GM19468 (cell line): ENCODE data around the gene ZCCHC2.
A peak's percentile ranks its signal among the peaks of the same experiment; 100 is the strongest.

ENCODE experiments used
- ATAC-seq: cut with Tn5 transposase; IDR thresholded peaks from one replicate; pipeline ENCODE4 v1.9.1; 2021; ENCODE audit warnings: mild to moderate bottlenecking, moderate library complexity, moderate number of reproducible peaks; ENCODE audit not compliant: unreplicated experiment; ENCODE audit errors: extremely low read depth

The ZCCHC2 gene

DNA sequence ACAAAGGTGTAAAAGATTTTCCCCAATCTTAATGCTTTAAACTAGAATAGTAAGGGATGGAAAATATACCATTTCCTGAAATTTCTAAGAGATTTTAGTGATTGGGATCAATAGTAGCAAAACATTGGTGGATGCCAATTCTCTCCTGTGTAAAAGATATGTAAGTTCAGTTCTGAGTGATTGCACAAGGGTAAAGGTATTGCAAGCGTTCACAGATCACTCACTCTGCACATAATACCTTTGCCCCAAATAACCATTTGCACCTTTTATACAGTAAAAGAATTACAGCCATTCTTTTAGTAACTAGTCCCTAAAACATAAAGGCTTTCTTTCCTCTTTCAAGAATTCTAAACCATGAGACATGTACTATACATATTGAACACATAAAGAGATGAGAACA lies 13.0 kb upstream of the ZCCHC2 start:
- no peak for ATAC-seq

DNA sequence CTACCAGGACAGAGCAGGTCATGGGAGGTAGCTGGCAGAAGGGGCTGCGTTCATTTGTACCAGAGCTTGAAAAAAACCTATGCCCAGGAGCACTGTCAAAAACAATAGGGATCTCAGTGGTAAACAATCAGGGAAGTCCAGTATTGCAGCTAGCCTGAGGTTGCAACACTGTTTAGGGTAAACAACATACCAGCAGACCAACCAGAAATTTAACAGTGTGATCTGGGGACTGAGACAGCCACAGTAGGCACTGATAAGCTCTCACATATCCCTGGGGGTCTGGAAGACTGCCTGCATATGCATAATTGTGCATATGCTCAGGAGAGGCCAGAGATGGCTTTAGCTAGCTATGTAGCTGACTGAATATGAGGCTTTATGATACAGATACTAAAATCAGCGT lies 12.0 kb upstream of the ZCCHC2 start:
- ATAC-seq, result no peak

DNA sequence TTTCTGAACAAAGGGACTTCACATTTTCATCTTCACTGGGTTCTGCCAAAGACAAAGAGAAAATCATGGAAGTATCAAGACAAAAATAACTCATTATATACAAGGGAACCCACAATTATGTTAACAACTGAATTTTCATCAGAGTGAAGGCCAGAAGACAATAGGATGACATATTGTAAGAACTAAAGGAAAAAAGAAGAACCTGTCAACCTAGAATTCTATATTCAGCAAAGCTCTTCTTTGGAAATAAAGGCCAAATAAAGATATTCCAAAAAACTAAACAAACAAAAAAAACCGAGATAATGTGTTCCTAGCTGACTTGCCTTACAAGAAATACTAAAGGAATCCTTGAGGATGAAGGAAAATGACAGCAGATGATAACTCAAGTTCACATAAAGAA lies 10.3 kb upstream of the ZCCHC2 start:
- no peak for ATAC-seq

DNA sequence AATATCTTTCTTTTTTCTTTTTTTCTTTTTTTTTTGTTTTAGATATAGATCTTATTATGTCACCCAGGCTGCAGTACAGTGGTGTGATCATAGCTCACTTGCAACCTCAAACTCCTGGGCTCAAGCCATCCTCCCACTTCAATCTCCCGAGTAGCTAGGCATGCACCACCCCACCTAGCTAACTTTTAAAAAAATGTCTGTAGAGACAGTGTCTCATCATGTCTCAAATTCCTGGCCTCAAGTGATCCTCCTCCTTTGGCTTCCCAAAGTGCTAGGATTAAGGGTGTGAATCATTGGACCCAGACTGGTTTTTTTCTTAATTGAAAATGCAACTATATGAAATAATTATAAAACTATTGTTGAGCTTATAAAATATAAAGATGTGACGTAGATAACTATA lies 9.8 kb upstream of the ZCCHC2 start:
- no peak for ATAC-seq

DNA sequence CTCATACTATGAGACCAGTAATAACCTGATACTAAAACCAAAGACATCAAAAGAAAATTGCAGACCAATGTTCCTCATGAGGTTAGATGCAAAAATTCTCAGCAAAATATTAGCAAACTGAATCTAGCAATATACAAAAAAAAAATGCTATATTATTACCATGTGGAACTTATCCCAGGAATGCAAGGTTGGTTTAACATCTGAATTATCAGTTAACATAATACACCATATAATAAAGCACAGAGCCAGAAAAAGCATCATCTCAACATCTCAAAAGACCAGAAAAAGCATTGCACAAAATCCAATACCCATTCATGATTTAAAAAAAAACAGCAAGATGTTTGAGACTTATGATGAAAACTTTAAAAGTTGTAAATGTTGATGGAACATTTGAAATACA lies 8.3 kb upstream of the ZCCHC2 start:
- ATAC-seq, result no peak

DNA sequence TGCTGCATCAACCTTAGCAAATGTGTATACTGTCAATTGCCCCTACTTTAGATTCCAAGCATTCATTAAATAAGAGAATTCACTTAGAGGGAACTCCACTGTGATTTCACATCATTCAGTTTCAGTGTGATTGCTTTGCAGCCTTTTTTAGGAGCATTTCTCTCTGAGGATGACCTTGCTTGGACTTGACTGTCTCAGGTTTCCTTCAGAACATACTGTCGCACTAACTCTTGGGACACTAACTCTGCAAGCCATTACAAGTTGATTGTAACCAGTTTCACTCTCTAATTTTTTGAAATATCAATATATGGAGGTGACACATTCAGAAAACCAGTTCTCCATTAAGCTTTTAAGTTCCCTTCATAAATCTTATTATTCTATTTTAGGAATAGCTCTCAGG lies 6.6 kb upstream of the ZCCHC2 start:
- no peak for ATAC-seq

DNA sequence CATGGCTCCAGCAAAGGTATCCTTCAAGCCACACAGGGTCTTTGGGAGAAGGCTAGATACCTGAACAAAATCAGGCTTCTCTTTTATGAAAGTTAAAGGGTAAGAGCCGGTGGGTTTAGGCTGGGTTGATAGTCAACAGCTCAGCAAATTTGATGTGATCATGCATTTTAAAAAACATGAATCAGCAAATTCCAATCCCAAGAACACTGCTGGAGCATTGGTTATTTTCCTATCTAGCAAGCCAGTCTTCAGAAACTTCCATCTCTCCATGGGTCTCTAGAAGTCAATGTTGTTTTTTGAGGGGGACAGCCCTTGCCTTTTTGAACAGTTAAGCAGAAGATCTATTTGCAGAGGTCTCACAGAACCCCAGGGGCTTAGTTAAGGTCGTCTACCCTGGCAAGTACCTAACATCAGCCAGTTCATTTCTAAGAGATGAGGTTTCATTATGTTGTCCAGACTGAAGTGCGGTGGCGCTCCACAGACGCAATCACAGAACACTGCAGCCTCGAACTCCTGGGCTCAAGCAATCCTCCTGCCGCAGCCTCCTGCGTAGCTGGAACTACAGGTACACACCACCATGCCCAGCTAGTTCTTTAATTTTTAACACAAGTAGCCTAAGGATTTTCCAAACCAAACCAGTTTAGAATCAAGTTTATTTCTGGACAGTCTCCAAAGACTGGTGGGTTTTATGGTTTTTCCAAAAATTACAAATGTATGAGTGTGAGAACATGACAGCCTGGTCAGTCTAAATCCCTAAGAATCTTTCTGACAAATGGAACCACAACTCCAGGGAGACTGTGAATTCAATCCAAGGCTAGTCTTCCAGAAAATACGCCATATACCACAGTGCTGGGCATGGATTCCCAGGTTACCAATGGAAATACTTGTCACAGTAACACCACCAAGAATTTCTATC lies 4.1 kb upstream of the ZCCHC2 start:
- no peak for ATAC-seq

DNA sequence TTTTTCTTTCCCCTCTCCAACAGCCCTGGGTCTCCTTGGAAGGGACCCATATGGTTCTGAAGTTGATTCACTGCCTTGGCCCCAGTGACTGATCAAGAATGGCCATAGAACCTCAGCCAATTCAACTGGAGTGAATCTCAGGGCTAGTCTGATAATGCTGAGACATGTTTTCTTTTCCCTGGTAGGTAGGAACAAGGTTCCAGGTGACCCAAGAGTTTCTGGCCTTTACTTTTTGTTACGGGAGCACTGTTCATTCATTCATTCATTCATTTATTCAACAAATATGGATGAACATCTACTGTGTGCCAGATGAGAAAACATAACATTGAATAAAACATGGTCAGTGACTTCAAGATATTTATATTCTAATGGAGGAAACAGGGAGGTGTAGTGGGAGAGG lies 3.1 kb upstream of the ZCCHC2 start:
- ATAC-seq, result no peak

DNA sequence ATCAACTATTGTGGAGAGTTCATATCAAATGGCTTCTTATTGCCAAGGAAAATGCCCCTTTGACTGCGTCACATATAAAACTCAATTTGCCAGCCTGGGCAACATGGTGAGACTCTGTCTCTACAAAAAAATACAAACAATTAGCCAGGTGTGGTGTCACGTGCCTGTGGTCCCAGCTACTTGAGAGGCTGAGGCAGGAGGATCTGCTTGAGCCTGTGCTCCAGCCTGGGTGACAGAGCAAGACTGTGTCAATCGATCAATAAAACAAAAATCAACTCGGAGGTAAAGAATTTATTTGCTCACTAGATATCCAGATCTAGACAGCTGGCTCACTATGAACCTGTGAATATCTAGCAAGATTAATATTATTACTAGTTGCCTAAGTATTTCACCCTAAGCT lies 1.7 kb upstream of the ZCCHC2 start:
- ATAC-seq, result no peak

DNA sequence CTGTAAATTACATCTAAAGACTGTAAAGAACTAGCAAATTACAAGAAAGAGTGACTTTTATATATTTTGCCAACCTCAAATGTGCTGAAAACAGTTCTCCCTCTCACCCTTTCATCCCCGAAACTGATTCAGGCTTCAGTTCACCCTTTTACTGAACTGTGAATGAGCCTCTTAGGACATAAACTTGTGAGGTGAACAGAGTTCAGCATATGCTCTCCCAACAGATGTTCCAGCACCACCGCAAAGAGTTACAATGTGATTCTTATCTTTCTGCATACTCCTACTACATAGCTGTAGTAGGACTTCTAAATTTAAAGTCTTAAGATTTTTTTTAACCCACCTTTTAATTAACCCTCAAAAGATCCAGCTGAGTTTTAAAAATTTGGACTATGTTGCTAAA lies 1.2 kb upstream of the ZCCHC2 start:
- no peak for ATAC-seq

DNA sequence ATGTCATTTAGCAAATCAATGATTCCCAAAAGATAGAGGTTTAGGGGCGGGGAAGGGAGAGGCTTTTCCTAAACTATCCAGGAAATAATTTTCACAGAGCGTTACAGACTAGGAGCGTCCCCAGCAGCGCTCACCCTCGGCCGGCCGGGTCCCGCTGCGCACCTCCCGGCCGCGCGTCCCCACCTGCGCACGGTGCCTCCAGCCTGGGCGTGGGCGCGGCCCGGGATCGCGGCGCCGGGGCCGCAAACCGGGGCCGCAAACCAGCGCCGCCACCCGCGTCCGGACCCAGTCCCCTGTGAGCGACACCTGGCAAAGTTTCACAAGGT lies 684 bp upstream of the ZCCHC2 start:
- ATAC-seq, result no peak

DNA sequence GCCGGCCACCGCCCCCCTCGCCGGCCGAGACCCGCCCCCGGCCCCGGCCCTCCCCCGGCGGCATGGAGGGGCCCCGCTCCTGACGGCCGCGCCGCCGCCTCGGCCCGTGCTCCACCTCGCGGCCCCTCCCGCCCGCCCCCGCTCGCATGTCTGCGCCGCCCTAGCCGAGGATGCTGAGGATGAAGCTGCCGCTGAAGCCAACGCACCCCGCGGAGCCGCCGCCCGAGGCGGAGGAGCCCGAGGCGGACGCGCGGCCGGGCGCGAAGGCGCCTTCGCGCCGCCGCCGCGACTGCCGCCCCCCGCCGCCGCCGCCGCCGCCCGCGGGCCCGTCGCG lies 397 bp downstream of the ZCCHC2 start:
- no peak for ATAC-seq

DNA sequence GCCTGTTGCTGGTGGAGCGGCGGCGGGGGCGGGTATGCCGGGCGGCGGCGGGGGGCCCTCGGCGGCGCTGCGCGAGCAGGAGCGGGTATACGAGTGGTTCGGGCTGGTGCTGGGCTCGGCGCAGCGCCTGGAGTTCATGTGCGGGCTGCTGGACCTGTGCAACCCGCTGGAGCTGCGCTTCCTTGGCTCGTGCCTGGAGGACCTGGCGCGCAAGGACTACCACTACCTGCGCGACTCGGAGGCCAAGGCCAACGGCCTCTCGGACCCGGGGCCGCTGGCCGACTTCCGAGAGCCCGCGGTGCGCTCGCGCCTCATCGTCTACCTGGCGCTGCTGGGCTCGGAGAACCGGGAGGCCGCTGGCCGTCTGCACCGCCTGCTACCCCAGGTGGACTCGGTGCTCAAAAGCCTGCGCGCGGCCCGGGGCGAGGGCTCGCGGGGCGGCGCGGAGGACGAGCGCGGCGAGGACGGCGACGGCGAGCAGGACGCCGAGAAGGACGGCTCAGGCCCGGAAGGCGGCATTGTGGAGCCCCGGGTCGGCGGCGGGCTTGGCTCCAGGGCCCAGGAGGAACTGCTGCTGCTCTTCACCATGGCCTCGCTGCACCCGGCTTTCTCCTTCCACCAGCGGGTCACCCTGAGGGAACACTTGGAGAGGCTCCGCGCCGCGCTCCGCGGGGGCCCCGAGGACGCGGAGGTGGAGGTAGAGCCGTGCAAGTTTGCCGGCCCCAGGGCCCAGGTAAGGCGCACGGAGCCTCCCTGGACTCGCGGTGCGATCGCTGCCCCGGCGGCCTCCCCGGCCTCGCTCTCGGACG lies 1.0 kb downstream of the ZCCHC2 start:
- no peak for ATAC-seq

DNA sequence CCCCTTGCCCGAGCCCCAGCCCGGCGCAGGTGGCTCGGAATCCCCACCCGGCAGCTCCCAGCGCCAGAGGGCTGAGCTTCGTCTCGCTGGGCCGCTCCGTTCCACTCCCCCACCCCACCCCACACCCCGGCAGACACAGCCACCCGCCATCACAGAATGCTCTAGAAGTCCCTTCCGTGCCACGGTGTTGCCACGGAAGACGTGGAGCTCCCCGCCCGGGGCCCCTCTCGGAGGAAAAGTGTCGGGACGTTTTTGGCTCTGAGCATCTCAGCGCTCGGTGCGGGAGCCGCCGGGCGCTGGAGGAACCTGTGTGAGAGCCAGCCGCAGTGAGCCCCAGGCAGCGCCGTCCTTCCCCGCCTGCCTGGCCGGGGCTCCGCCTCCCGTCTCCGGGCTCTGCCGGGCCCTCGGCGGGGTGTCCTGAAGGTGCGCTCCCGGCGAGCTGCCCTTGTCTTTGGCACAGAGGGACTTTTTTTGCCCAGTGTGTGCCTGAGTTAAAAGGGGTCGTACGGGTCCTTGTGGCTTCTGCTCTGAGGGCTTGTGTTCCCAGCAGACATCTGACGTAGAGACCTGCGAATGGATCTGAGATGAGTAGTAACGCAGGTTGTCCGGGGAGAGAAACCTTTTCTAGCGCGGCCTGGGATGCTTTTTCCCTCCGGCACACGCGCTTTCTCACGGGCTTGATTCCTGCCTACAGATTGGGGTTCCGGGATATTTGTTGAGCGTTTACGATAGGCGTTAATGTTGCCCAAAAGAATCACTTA lies 1.8 kb downstream of the ZCCHC2 start:
- no peak for ATAC-seq

DNA sequence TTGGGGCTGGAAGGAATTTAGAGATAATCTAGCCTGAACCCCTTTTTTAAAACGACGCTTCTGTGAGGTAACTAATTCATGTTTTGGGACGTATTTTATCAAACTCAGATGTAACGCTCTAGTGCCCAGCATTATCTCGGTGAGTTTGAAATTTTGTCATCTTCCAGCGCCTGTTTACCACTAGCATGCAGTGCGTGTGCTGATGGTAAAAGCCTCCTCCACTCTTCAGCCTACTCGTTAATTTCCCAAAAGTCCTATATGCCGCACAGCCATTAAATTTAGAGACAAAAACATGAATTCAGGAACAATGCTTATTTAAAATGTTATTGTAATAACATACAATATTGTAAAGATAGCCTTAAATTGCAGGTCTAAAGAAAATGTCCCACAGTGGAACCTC lies 2.8 kb downstream of the ZCCHC2 start:
- ATAC-seq, result no peak

DNA sequence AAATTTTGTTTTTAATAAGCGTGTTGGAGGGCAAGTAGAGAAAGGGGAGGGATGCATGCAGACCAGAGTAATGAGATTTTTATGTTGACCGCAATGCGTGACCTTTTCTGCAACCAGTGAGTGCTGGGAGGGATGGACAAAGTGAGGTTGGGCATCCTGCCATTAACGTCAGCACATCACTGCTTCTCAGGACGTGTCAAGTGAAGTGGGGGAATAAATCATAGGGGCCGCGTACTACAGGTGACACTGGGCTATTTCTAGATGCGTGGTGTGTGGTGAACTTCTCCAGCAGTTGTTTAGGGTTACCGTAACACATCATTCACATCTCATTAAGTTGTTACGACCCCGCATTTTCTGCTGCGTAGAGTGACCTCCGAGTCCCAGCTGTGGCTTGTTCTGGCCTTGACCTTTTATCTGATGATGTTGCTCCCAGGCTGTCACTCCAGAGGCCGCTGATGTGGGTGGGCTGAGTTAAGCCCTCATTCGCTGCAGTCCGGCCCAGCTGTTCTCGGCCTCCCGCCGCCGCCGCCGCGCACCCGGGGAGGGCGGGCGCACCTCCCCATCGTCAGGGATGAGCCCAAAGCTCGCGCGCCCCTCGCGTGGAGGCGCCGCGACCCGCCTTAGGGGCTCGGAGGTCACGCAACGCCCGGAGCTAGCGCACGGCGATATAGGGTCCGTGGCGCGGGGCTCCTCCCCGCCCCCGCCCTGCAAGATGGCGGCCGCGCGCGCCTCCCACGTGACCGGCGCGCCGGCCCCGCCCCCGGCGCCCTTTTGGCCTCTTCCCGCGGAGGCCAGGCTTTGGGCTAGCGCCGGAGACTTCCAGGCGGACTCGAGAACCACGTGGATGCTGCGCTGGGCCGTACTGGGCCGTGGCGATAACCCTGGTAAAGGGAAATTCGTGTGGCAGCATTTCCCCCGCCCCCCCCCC lies 3.5 kb downstream of the ZCCHC2 start:
- ATAC-seq, result peak; percentile 2

DNA sequence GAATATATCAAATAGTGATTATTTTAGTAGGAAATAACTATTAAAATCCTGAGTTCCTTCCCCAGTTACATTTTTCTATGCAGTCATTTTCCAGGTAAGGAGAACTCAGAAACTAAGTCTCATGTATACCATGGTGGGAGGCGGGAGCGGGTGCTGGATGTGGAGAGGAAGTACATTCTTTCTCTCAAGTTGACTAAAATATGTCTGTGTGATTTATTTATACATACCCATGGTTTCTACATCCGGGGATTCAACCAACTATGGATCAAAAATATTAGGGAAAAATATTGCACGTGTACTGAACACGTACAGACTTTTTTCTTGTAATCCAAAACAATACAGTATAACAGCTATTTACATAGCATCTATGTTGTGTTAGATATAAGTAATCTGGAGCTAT lies 6.8 kb downstream of the ZCCHC2 start:
- no peak for ATAC-seq

DNA sequence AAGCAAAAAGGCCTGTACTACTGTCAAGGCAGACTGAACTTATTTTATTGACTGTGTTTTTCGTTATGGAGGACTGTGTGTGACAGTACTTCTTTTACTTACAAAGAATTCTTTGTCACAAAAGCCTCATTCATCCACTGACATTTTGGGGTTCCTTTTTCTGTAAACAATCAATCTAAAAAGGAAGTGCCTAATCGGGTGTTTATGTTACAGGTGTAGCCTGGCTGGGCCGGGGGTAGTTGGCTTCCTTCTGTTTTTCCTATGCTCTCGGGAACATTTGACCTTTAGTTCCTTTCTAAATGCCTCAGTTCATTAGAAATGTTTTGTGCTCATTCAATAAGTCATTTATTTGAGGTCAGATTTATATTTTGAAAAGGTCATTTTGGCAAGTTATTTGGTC lies 8.3 kb downstream of the ZCCHC2 start:
- no peak for ATAC-seq

DNA sequence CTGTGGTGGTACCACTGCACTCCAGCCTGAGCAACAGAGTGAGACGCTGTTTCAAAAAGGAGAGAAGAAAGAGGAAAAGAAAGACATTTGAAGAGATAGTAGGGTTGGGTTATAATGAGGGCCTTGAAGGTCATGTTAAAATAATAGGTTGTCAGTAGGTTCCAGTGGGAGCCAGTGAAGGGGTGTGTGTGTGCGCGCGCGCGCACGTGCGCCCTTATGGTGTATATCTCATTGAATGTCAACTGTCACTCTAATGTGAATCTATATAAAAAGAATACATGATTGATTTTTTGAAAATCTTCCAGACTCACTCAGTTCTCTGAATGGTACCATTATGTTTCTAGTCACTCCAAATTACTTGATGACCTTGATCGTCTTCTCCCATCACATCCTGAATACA lies 9.1 kb downstream of the ZCCHC2 start:
- no peak for ATAC-seq

DNA sequence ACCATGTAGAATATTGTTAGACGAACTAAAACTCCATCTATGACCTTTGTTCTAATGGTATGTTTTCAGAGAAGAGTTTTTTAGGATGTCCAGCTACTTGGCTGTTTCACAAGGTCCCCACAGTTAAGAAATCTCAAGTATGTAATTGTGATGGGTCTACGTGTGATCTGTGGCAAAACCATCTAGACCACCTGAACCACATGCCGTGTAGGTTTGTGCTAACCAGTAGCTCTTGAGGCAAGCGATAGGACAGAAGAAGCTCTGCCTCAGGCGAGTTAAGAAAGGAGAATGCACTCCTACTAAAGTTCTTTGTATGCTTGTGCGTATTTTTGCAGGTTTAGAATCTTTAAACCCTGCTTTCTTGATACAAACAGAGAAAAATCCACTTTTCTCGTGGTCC lies 13.2 kb downstream of the ZCCHC2 start:
- ATAC-seq, result no peak
